GM12878 (cell line): ENCODE data around the gene TEKT5. TPM values are rescaled to one million over a fixed set of nuclear protein-coding genes. Genes with fewer than 3 reads are reported as not detected.

Source experiments
- ATF7 ChIP-seq: fragments of 450-650 bp; IDR thresholded peaks from 2 replicates; pipeline ENCODE4 v1.6.1; 2016; ENCODE audit warnings: low read depth, mild to moderate bottlenecking
- BACH1 ChIP-seq: fragments of 450-650 bp; IDR thresholded peaks from 2 replicates; pipeline ENCODE4 v1.6.1; 2017; ENCODE audit warnings: mild to moderate bottlenecking, borderline replicate concordance
- CHD2 ChIP-seq: IDR thresholded peaks from 2 replicates; pipeline ENCODE4 v1.6.1; 2011; ENCODE audit warnings: low read depth, low read length, improper control_type of control experiment, borderline replicate concordance
- E4F1 ChIP-seq: fragments of 450-650 bp; IDR thresholded peaks from 2 replicates; pipeline ENCODE4 v1.6.1; 2018; ENCODE audit warnings: borderline replicate concordance, mild to moderate bottlenecking; ENCODE audit not compliant: partially characterized antibody
- EZH2 ChIP-seq: IDR thresholded peaks from 2 replicates; pipeline ENCODE4 v1.6.1; 2012; ENCODE audit warnings: low read depth, mild to moderate bottlenecking, control low read depth, inconsistent platforms, low read length, borderline replicate concordance; ENCODE audit not compliant: control insufficient read depth
- FOXM1 ChIP-seq: IDR thresholded peaks from 2 replicates; pipeline ENCODE4 v1.6.1; 2012; ENCODE audit warnings: low read depth, mild to moderate bottlenecking, inconsistent platforms, low read length, moderate library complexity
- GABPA ChIP-seq: IDR thresholded peaks from 2 replicates; pipeline ENCODE4 v1.6.1; 2014; ENCODE audit warnings: antibody characterized with exemption, low read depth, mild to moderate bottlenecking, inconsistent platforms
- LARP7 ChIP-seq: fragments of 450-650 bp; IDR thresholded peaks from 2 replicates; pipeline ENCODE4 v1.6.1; 2017; ENCODE audit warnings: mild to moderate bottlenecking
- MAX ChIP-seq: IDR thresholded peaks from 2 replicates; pipeline ENCODE4 v1.6.1; 2012; ENCODE audit warnings: low read depth, low read length, improper control_type of control experiment
- MTA2 ChIP-seq: fragments of 450-650 bp; IDR thresholded peaks from 2 replicates; pipeline ENCODE4 v1.6.1; 2016; ENCODE audit warnings: low read depth, mild to moderate bottlenecking, moderate library complexity
- NFYB ChIP-seq: IDR thresholded peaks from 2 replicates; pipeline ENCODE4 v1.6.1; 2011; ENCODE audit warnings: low read depth, mild to moderate bottlenecking, low read length, improper control_type of control experiment, moderate library complexity; ENCODE audit not compliant: insufficient read depth
- POU2F2 ChIP-seq: IDR thresholded peaks from 3 replicates; pipeline ENCODE4 v1.6.1; 2011; ENCODE audit warnings: low read depth, mild to moderate bottlenecking, low read length, borderline replicate concordance
- SUZ12 ChIP-seq: fragments of 200-600 bp; sonication (generic); IDR thresholded peaks from one replicate; pipeline ENCODE4 v1.6.1; 2018; ENCODE audit warnings: antibody characterized with exemption, mild to moderate bottlenecking; ENCODE audit not compliant: unreplicated experiment
- USF1 ChIP-seq: IDR thresholded peaks from 2 replicates; pipeline ENCODE4 v1.6.1; 2011; ENCODE audit warnings: borderline replicate concordance, low read depth, mild to moderate bottlenecking, moderate library complexity, mixed read lengths, low read length; ENCODE audit not compliant: insufficient read depth; ENCODE audit errors: extremely low read length
- ZBED1 ChIP-seq: IDR thresholded peaks from 2 replicates; pipeline ENCODE4 v1.6.1; 2016; ENCODE audit warnings: borderline replicate concordance
- ZBTB11 ChIP-seq: fragments of 450-650 bp; formaldehyde crosslinking; IDR thresholded peaks from 2 replicates; pipeline ENCODE4 v1.5.0; 2022; ENCODE audit warnings: mild to moderate bottlenecking, missing genetic modification characterization
- ZNF217 ChIP-seq: fragments of 450-650 bp; IDR thresholded peaks from 2 replicates; pipeline ENCODE4 v1.6.1; 2017; ENCODE audit warnings: antibody characterized with exemption, mild to moderate bottlenecking
- ZNF592 ChIP-seq: fragments of 450-650 bp; IDR thresholded peaks from 2 replicates; pipeline ENCODE4 v1.6.1; 2017; ENCODE audit warnings: mild to moderate bottlenecking, moderate library complexity
- polyA plus RNA-seq, 11 experiments: library from polyadenylated mRNA; depleted of rRNA in 4 of 11; unstranded in 6 of 11; stranded (reverse) in 5 of 11; fragments of >200 nt; fragmentation: Nextera tagmentation in 4 of 11; fragmentation: Illumina TruSeq in 1 of 11; extraction: Ambion mirVana in 4 of 11; extraction: Trizol in 1 of 11; gene quantifications; 1 replicate in 1 of 11; 2 replicates in 10 of 11; pipeline versions ENCODE4 v1.2.1 to v1.2.3, GENCODE V29; 2011 to 2016; ENCODE audit warnings: inconsistent platforms in 2 of 11, missing spikeins in 2 of 11, low read depth in 1 of 11
- total RNA-seq, 4 experiments: library from RNA; depleted of rRNA in 3 of 4; stranded (reverse); fragments of >200 nt in 3 of 4; fragmentation: Illumina TruSeq in 1 of 4; extraction: Trizol in 1 of 4; gene quantifications; 2 replicates each; pipeline versions ENCODE4 v1.2.1 to v1.2.3, GENCODE V29; 2013 to 2021

TEKT5 gene
- total and polyA plus RNA-seq, 10 of the 15 experiments (the other 5 are each of a cell fraction or from before 2014, with no cell fraction given), result 0.19 to 2.2 (median 0.68) TPM; not detected in 1

- TF ChIP-seq ZNF592, result no peak
- TF ChIP-seq GABPA, result no peak
- no peak for TF ChIP-seq E4F1
- no peak for TF ChIP-seq ZBTB11 (CRISPR knock-in tag)
- no peak for TF ChIP-seq ZBED1
- peak; percentile 49; the same call in 1 of the 2 replicates for TF ChIP-seq MTA2
- TF ChIP-seq EZH2, result no peak
- TF ChIP-seq NFYB, result no peak
- TF ChIP-seq LARP7, result no peak
- TF ChIP-seq USF1, result no peak
- no peak for TF ChIP-seq FOXM1
- TF ChIP-seq CHD2, result no peak
- no peak for TF ChIP-seq MAX
- no peak for TF ChIP-seq SUZ12
- TF ChIP-seq ATF7, result no peak
- peak; percentile 21; the same call in 1 of the 2 replicates for TF ChIP-seq BACH1
- no peak for TF ChIP-seq POU2F2
- TF ChIP-seq ZNF217, result no peak
- TF ChIP-seq, all 136 proteins: peak for 14
Measured at GRCh38 chr16:10599626-10600025, 95.1 kb downstream of the TEKT5 start (continued).
